GM12801 (cell line): ENCODE data around the gene DGKZ.

ENCODE experiments used
- CTCF ChIP-seq: IDR thresholded peaks from one replicate; pipeline ENCODE4 v1.5.1; 2011; ENCODE audit warnings: control low read depth; ENCODE audit not compliant: insufficient read length; ENCODE audit errors: extremely low read depth

Gene DGKZ

GRCh38 chr11:46343520-46343919, 3.7 kb upstream of the DGKZ start:
- TF ChIP-seq CTCF, result no peak

- TF ChIP-seq CTCF, result no peak
Observed at GRCh38 chr11:46345131-46345597, 2.1 kb upstream of the DGKZ start.

DNA sequence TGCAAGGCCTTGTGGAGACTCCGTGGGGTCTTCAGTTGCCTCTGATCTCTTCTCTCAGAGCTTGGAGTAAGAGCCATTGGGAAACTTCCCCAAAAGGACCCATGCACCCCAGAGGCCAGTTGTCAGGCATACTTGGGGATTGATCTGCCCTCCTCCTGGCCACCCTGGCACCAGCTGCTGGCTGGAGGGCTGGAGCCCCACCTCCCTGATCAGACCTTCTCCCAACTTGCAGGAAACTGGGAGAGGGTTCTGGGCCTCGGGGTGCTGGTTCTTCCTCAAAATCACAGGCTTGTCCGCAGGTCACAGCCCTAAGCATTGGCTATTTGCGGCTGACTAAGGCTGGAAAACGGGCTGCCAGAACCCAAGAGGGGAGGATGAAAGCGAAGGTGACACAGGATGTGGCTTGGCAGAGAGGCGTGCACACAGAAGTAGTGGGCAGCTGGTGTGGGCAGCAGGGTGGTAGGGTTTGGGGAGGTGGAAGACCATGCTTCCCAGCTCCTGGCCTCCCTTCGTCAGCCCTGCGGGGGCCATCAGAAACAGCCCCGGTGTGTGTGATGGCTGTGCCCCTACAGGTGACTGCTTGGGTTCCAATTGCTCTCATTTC, 1.3 kb upstream of the DGKZ start:
- TF ChIP-seq CTCF, result no peak

DNA sequence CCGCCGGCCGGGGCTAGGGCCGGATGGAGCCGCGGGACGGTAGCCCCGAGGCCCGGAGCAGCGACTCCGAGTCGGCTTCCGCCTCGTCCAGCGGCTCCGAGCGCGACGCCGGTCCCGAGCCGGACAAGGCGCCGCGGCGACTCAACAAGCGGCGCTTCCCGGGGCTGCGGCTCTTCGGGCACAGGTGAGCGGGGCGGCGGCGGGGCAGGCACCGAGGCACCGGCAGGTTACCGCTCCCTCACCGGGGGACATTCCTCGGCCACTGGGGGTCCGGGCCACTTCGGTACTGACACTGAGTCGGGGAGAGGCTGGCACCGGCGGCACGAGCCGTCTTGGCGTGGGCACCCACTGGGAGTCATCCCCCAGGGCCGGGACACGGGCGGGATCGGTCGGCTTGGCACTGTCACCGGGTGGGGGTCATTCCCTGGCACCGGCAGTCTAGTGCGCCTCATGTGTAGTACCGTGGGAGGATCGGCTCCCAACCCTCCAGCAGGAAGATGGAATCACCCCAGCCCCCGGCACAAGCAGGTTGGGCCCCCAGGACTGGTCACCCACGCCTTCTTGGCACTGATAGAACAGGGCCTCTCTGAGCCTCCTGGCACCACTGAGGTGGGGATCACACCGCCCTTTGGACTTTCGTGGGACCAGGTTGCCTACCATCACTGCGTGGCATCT, 511 bp downstream of the DGKZ start:
- no peak for TF ChIP-seq CTCF

GRCh38 chr11:46348566-46349401, 1.5 kb downstream of the DGKZ start:
- no peak for TF ChIP-seq CTCF

- TF ChIP-seq CTCF, result no peak
Observed at GRCh38 chr11:46350695-46351094, 3.4 kb downstream of the DGKZ start.

- no peak for TF ChIP-seq CTCF
Observed at GRCh38 chr11:46351148-46351547, 3.9 kb downstream of the DGKZ start.
